Tibial artery (tissue), 4 donors: ENCODE measurements around the gene NHLRC1.

Experiments
- DNase-seq, 2 donors: peaks; one replicate each; pipeline ENCODE4 v3.0.0-alpha.2; 2019
- H3K27ac ChIP-seq, 2 donors: fragments of 200-600 bp; sonication (generic) in 1 of 2; 1 replicate in 1 of 2; 2 replicates in 1 of 2; pipeline ENCODE4 v1.5.1; 2018 to 2019; ENCODE audit warnings: mild to moderate bottlenecking in 1 of 2
- H3K27me3 ChIP-seq, 2 donors: fragments of 200-600 bp; sonication (generic) in 1 of 2; one replicate each; pipeline versions ENCODE4 v1.5.1 to v1.6.0; 2016 to 2019
- H3K36me3 ChIP-seq, 3 donors: fragments of 200-600 bp; sonication (generic) in 2 of 3; one replicate each; pipeline ENCODE4 v1.5.1; 2016 to 2019; ENCODE audit warnings: mild to moderate bottlenecking in 2 of 3
- H3K4me1 ChIP-seq, 4 donors: fragments of 200-600 bp; sonication (generic) in 2 of 4; 1 replicate in 3 of 4; 2 replicates in 1 of 4; pipeline ENCODE4 v1.5.1; 2016 to 2019
- H3K4me3 ChIP-seq, 2 donors: fragments of 200-600 bp; sonication (generic) in 1 of 2; 1 replicate in 1 of 2; 2 replicates in 1 of 2; pipeline ENCODE4 v1.5.1; 2018 to 2019; ENCODE audit warnings: mild to moderate bottlenecking in 2 of 2
- H3K9me3 ChIP-seq, 3 donors: fragments of 200-600 bp; sonication (generic) in 1 of 3; one replicate each; pipeline ENCODE4 v1.5.1; 2016 to 2019
- CTCF ChIP-seq, 2 experiments: fragments of 200-600 bp in 1 of 2; fragments of 450-650 bp in 1 of 2; IDR thresholded peaks; one replicate each; pipeline ENCODE4 v1.5.1; 2017 to 2019; ENCODE audit warnings: antibody characterized with exemption in 2 of 2, mild to moderate bottlenecking in 1 of 2, moderate library complexity in 1 of 2
- intact Hi-C: fragments of 100-400 bp; cut with DNase I; formaldehyde crosslinking; loops from one replicate; pipeline ENCODE4 v1.15.0; 2023; ENCODE audit warnings: low total_unique reads

The NHLRC1 gene

GRCh38 chr6:18136260-18136659, 13.8 kb upstream of the NHLRC1 start:
- Histone ChIP-seq H3K4me3 (no peak overlapping the region), H3K27me3 (no peaks in the 10 kb centered on the region), H3K36me3 (peaks cover 13 to 43% (median 35%) of the 10 kb centered on the region in 3 donors), H3K4me1 (no peaks in the 10 kb centered on the region), H3K9me3 (no peaks in the 10 kb centered on the region), H3K27ac (no peak overlapping the region)
- intact Hi-C loops, result no loop called here
- no peak for DNase-seq
- no peak for TF ChIP-seq CTCF (IDR thresholded peaks at IDR 0.05)

GRCh38 chr6:18135171-18135570, 12.7 kb upstream of the NHLRC1 start:
- Histone ChIP-seq H3K36me3 (peaks cover 15 to 36% (median 34%) of the 10 kb centered on the region in 3 donors), H3K9me3 (no peaks in the 10 kb centered on the region), H3K4me1 (no peaks in the 10 kb centered on the region), H3K4me3 (no peak overlapping the region), H3K27me3 (no peaks in the 10 kb centered on the region), H3K27ac (no peak overlapping the region)
- no peak for TF ChIP-seq CTCF (IDR thresholded peaks at IDR 0.05)
- intact Hi-C loops, result no loop called here
- no peak for DNase-seq

- Histone ChIP-seq H3K27ac (no peak overlapping the region), H3K4me3 (no peak overlapping the region), H3K9me3 (no peaks in the 10 kb centered on the region), H3K36me3 (peaks cover 5 to 41% (median 22%) of the 10 kb centered on the region in 3 donors), H3K27me3 (no peaks in the 10 kb centered on the region), H3K4me1 (no peaks in the 10 kb centered on the region)
- no peak for TF ChIP-seq CTCF (IDR thresholded peaks at IDR 0.05)
- intact Hi-C loops, result no loop called here
- no peak for DNase-seq
Observed at GRCh38 chr6:18132346-18132745, 9.9 kb upstream of the NHLRC1 start.

GRCh38 chr6:18126121-18126520, 3.6 kb upstream of the NHLRC1 start:
- H3K9me3 ChIP-seq, result no peaks in the 10 kb centered on the region
- no peaks in the 10 kb centered on the region for H3K27me3 ChIP-seq
- no peak for TF ChIP-seq CTCF (IDR thresholded peaks at IDR 0.05)
- no peak overlapping the region for H3K4me3 ChIP-seq
- intact Hi-C loops, result no loop called here
- H3K27ac ChIP-seq, result no peak overlapping the region
- peaks cover 0 to 17% (median 14%) of the 10 kb centered on the region in 4 donors for H3K4me1 ChIP-seq
- no peak for DNase-seq
- H3K36me3 ChIP-seq, result peaks cover under 1 to 16% (median 10%) of the 10 kb centered on the region in 3 donors

GRCh38 chr6:18121580-18122127, 823 bp downstream of the NHLRC1 start:
- TF ChIP-seq CTCF (IDR thresholded peaks at IDR 0.05), result no peak
- no peak for DNase-seq
- Histone ChIP-seq H3K4me3 (peak overlapping the region; percentile 58 to 60), H3K4me1 (peaks cover 0 to 24% (median 14%) of the 10 kb centered on the region in 4 donors), H3K27me3 (no peaks in the 10 kb centered on the region), H3K36me3 (no peaks in the 10 kb centered on the region), H3K9me3 (no peaks in the 10 kb centered on the region), H3K27ac (peak overlapping the region; percentile 55 to 68)
- intact Hi-C loops, result loop anchor here (5.0 kb wide), 2 partner anchors 134 to 284 kb away; partner anchors contain the start of gene KIF13A

GRCh38 chr6:18119236-18119635, 3.2 kb downstream of the NHLRC1 start:
- intact Hi-C loops, result no loop called here

More at GRCh38 chr6:18119236-18119635, 3.2 kb downstream of the NHLRC1 start:
- no peaks in the 10 kb centered on the region for H3K9me3 ChIP-seq
- no peaks in the 10 kb centered on the region for H3K27me3 ChIP-seq
- H3K36me3 ChIP-seq, result no peaks in the 10 kb centered on the region
- DNase-seq, result no peak
- H3K4me1 ChIP-seq, result peaks cover 0 to 24% (median 14%) of the 10 kb centered on the region in 4 donors
- H3K4me3 ChIP-seq, result no peak overlapping the region
- H3K27ac ChIP-seq, result no peak overlapping the region
- TF ChIP-seq CTCF (IDR thresholded peaks at IDR 0.05), result no peak
